Amniotic epithelial cell (primary cell): ENCODE results near the gene SHROOM3.
A peak's percentile ranks its signal among the peaks of the same experiment; 100 is the strongest.
"Not testable (repeated sequence)": the region's sequence is repeated elsewhere in the genome, so short reads cannot be mapped to it uniquely, and the experiment has no call there.

ENCODE experiments used
- DNase-seq: peaks from one replicate; pipeline ENCODE4 v3.0.0-alpha.2; 2010; ENCODE audit warnings: low read depth

SHROOM3 gene

DNA sequence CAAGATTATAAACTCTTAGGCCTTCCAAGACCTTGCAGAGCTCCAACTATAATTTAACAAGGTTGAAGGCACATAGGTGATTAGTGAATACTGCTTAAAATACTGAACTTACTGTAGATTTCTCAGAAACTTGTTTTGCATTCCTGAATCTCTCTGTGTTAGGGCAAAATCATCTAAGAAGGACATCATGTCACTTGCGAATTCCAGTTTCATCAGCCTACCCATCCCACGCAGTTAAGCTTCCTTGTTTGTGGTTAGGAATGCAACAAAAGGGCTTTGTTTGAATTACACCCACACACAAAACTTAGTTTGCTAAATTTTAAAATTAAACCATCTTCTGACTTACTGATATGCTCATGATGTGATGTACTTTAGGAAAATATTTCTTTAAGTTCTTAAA is 288.9 kb downstream of the SHROOM3 start:
- DNase-seq: peak; percentile 84

- no peak for DNase-seq
Measured at GRCh38 chr4:76725039-76725438, 290.0 kb downstream of the SHROOM3 start.

DNA sequence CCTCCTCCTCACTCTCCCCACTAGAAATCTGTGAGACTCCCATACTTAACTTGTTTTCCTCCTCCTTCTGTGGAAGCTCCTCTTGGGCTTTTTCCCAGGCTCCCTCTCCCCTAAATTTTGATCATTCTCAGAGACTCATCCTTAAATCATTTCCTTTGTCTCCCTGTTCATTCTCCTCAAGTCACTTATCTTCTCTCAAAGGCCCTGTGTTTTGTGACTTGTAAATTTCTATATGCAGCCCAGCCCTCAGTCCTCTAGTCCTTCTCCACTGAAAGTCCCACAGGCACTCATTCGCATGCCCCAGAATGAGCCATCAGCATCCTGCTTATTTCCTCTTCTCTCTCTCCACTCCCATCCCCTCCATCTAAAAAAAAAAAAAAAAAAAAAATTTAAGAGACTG is 291.1 kb downstream of the SHROOM3 start:
- DNase-seq: no peak

GRCh38 chr4:76726631-76727030 is 291.6 kb downstream of the SHROOM3 start:
- DNase-seq: no peak

- not testable (repeated sequence) for DNase-seq
Measured at GRCh38 chr4:76727934-76728333, 292.9 kb downstream of the SHROOM3 start.

- no peak for DNase-seq
Measured at GRCh38 chr4:76729460-76729859, 294.4 kb downstream of the SHROOM3 start.

- peak; percentile 47 for DNase-seq
Measured at GRCh38 chr4:76729980-76730379, 295.0 kb downstream of the SHROOM3 start.

DNA sequence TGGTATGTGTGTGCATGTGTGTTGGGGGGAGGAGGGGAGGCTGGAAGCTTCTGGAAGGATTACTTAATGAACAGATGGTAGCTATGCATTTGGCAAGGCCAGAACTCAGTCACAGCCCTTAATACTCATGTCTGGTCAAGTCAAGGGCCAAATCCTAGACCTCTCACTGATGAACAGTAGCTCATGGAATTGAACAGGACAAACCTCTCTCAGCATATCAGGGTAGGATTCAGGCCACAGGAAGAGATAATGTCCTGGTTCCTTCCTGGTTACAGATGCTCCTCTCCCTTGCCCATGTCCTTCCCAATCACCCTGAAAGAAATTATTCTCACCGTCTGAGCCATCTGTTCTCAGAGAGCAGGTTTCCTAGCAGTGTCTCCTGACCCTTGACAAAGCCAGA is 297.2 kb downstream of the SHROOM3 start:
- DNase-seq: no peak

GRCh38 chr4:76733068-76733771 is 298.2 kb downstream of the SHROOM3 start:
- DNase-seq: no peak

DNA sequence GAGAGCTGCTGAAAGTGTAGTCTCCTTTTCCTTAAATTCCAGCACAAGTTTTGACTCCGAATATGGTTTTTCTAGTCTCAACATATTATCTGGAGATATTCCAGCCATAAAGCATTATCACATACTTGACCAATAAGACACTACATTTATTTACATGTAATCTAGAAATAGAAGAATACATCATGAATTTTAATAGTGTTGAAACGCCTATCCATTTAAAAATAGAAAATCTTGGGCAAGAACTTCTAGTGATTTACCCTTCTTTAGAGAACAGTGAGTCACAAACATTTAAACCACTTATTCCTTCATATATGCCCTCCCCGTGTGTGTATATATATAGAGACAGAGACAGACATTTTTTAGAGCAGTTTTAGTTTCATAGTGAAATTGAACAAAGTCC is 301.4 kb downstream of the SHROOM3 start:
- peak; percentile 88 for DNase-seq

GRCh38 chr4:76737180-76737579 is 302.2 kb downstream of the SHROOM3 start:
- peak; percentile 8 for DNase-seq

DNA sequence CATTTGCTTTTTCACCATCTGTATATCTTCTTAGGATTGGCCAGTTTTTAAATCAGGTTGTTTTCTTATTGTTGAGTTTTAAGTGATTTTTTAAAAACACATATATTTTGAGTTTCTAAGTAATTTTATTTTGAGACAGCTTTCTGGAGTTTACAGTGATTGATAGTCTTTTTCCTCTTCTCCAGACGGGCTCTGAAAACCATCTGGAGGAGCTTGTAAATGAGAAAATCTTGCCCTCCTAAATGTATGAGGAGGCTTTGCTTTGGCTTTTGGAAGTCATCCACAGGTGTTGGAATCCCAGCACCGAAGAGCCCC is 302.7 kb downstream of the SHROOM3 start:
- DNase-seq: no peak

- DNase-seq: peak; percentile 94
Measured at GRCh38 chr4:76738086-76738931, 303.3 kb downstream of the SHROOM3 start.

DNA sequence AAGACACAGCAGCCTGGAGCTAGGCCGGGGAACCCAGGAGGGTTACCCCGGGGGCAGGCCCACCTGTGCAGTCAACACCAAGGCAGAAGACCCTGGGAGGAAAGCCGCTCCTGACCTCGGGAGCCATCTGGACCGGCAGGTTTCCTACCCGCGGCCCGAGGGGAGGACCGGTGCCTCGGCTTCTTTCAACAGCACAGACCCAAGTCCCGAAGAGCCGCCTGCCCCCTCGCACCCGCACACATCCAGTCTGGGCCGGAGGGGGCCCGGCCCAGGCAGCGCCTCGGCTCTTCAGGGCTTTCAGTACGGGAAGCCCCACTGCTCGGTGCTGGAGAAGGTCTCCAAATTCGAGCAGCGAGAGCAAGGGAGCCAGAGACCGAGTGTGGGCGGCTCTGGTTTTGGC is 305.2 kb downstream of the SHROOM3 start:
- DNase-seq: no peak

DNA sequence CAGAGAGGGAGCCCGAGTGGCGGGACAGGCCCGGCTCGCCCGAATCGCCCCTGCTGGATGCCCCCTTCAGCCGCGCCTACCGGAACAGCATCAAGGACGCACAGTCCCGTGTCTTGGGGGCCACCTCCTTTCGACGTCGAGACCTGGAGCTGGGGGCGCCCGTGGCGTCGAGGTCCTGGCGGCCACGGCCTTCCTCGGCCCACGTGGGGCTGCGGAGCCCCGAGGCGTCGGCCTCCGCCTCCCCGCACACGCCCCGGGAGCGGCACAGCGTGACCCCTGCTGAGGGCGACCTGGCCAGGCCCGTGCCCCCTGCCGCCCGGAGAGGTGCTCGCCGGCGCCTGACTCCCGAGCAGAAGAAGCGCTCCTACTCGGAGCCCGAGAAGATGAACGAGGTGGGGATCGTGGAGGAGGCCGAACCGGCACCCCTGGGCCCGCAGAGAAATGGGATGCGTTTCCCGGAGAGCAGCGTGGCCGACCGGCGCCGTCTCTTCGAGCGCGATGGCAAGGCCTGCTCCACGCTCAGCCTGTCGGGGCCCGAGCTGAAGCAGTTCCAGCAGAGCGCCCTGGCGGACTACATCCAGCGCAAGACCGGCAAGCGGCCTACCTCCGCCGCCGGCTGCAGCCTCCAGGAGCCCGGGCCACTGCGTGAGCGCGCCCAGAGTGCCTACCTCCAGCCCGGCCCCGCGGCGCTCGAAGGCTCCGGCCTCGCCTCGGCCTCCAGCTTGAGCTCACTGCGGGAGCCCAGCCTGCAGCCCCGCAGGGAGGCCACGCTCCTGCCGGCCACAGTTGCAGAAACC is 306.0 kb downstream of the SHROOM3 start:
- no peak for DNase-seq

DNA sequence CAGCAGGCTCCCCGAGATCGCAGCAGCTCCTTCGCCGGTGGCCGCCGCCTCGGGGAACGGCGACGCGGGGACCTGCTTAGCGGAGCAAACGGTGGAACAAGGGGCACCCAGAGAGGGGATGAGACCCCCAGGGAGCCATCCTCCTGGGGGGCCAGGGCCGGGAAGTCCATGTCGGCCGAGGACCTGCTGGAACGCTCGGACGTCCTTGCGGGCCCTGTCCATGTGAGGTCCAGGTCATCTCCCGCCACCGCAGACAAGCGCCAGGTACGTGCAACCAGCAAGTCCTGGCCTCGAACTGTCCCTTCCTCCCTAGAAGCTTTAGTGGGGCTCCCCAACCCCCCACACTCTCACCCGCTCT is 306.6 kb downstream of the SHROOM3 start:
- DNase-seq: no peak

DNA sequence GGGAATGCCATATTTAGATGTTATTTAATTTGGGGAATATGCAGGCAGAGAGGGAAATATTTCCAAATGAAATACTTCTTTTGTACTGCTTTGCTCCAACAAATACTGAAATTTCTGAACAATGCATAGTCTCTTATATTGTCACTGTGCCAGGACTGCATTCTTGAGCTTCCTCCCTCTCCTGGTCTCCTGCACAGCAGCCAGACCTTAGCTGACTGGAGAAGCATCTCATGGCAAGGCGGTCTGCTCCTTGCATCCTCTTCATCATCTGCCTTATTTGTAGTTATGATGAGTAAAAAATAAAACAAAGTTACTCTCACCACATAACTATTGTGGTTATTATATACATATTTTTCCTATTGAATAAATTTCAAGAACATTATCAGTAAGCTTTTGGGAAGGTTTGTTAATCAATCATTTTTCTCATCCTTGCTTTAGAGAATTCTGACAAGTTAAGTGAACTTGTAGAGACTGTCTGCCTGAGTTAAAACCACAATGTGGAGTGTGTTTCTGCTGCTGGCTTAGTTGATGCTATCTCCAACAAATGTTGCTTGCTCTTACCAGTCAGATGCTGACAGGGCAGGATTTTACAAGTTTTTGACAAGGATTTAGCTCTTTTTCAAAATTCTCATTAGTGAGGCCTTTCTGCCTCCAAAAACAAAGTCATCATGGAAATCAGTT is 309.4 kb downstream of the SHROOM3 start:
- peak; percentile 31 for DNase-seq

GRCh38 chr4:76745240-76745639 is 310.2 kb downstream of the SHROOM3 start:
- DNase-seq: peak; percentile 13

DNA sequence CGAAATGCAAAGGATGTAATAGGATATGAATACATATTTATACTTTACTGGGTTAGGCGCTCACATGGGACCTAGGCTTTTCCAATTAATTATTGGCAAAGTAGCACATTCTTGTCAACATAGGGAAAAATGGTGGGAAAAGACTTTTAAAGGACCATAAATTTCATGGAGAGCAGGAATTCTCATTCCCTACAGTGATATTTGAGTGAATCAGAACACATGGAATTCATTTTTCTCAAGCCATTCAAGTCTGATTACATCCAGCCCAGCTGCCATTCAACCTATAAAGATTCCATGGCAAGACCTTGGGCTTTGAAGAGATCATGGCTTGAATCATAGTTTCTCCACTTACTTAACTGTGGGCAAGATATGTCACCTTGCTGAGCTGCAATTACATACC is 312.5 kb downstream of the SHROOM3 start:
- DNase-seq: peak; percentile 11

- DNase-seq: peak; percentile 27
Measured at GRCh38 chr4:76748649-76749048, 313.6 kb downstream of the SHROOM3 start.

DNA sequence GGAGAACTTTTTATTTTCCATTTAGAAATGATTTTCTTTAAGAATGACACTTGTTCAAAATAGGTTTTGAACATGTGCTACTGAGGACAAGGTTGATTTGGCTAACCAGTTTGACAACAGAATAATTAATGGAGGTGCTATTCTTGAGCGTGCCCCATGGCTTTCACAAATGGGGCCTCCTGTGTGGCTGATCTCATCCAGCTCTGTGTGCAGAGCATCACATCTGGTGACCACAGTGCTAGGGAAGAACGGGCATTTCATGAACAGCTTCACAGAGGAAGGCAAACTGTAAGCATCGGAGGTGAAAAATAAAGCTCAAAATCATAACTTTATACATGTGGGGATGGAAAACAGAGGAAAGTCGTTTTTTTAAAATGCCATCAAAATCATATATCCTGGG is 314.3 kb downstream of the SHROOM3 start:
- DNase-seq: no peak

- no peak for DNase-seq
Measured at GRCh38 chr4:76750716-76751115, 315.7 kb downstream of the SHROOM3 start.
